NCI-H748 treated with DMSO at 0.1 percent for 48 hours (cell line): ENCODE data around the gene CGNL1.

ENCODE experiments used
- DNase-seq: peaks from one replicate; lab custom pipeline; 2025; lab: John Stamatoyannopoulos, UW

The CGNL1 gene

DNA sequence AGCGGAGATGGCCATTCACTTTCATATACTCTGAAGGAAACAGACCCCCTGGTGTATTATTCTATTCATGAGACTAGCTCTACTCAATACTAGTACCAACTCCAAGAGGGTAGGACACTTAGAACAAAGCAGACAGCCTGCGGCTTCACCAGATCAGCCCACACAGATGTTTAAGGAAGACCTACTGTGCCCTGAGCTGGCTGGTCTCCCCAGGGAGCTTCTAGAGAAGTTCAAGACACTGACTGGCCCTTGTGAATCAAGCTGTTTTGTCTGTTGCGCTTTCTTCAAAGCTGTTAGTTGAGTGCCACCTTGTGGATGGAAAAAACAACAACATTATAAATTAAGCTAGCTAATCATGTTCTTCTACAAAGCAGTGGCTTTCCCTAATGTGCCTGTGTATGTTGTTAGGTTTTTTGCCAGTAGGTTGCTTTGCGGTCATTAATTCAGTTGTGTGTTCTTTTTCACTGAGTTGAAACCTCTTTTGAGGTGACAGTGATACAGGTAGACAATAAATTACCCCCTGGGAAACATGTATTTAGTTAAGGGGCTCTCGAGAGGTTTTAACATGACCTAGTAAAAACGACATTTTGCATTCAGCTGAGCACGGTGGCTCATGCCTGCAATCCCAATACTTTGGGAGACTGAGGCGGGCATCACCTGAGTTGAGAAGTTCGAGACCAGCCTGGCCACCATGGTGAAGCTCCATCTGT is 151.2 kb downstream of the CGNL1 start:
- DNase-seq, result peak; percentile 65

DNA sequence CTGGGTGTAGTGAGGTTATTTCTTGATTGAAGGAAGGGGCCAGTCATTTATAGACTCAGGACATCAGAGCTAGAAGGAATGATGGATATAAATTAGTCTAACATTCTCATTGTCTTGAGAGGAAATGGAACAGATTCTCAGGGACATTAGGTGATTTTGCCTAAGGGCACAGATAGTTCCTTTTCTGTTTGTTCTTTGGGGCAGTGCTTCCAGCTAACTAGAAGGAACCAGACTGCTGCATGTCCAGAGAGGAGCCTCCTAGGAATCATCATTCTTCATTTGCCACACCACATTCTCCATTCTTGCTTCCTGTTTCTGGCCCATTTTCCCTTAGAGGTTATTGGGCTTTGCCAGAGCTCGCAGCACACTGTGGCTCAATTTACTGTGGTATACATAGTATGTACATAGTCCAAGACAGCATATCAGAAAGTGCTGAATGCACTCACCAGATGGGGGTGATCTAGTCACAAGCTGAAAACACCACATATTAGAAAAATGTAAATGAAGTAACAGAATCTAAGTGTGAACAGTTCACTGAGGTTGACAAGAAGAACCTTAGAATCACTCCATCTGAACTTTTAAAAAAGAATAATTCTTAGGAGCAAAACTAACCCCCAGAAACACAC is 152.7 kb downstream of the CGNL1 start:
- DNase-seq, result no peak

DNA sequence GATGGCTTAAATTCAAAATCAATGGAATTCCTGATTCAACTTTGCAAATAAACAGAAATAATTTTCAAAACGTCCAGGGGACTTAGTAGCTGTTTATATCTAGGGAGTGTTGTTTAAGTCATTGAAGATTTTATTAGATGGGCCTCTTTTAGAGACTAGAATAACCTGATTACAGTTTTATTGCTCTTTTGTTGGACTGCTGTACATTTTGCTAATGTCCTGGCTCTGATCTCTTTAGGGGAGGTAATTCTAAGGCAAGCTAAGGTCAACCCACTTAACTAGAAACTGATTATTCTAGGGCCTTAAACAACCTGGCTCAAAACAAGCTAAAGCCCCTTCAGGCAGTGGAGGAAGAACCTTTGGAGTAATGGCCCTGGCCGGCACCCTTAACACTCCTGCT is 153.4 kb downstream of the CGNL1 start:
- DNase-seq, result no peak

DNA sequence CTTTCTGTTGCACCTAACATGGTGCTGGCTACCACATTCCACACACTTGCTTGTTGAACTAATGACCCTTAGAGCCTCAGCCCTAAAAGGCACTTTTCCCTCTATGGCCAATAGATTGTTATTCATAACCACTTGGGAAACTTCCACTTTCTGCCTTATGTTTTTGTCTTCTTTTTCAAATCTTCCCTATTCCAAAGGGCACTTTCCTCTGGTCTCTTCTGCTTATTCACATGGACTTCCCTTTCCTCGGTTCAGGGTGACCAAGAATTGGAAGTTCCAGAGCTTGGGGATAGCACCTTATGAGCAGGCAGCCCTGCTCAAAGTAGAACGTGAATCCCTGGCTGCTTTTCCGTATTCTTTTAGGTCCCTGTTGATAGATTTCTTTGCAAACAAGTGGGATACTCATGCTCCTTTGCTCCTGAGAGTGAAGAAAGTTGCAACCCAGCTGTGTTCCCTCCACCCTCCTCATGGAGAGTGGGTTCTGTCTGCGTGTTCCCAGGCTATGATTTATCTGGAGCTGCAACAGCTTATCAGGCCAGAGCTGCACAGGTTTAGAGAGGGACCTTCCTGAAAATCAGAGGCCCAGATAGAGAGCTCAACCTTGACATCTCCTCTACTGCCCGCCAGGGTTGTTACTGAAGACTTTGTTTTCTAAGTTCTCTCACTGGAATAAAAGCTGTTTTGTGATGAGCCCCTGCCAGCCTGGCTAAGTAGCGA is 156.6 kb downstream of the CGNL1 start:
- no peak for DNase-seq

DNA sequence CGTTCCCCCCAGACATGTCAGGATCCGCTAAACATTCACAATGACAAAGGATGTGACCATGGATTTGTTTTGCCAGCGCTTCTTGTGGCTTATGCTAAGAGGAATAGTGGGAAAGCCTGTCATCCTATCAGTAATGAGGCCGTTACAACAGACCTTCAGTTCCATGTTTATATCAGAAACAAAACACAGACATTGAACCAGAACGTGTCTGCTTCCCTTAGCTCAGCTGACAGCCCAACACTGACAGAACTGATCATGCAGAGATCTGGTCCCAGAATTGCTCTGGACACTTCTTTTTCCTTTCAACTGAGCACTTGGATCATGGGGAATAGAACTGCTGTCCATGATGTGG is 157.1 kb downstream of the CGNL1 start:
- DNase-seq, result no peak

DNA sequence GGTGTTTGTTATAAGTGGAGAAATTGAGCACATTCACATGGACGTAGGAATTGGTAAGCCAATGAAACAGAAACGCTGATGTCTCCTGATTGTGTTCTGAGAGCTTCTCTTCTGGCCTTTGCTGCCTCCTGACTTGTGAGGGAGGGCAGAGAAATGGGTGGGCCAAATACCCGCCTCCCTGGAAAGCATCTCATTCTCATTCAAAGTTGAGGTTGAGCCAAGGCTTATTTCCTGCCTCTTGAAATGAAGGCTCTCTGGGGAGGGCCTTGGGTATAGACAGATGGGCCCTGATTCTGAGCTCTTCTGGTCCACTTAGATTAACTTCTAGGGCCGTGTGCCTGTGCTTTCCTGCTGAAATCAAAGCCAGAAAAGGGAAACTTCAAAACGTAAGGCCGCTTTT is 158.0 kb downstream of the CGNL1 start:
- DNase-seq, result no peak

DNA sequence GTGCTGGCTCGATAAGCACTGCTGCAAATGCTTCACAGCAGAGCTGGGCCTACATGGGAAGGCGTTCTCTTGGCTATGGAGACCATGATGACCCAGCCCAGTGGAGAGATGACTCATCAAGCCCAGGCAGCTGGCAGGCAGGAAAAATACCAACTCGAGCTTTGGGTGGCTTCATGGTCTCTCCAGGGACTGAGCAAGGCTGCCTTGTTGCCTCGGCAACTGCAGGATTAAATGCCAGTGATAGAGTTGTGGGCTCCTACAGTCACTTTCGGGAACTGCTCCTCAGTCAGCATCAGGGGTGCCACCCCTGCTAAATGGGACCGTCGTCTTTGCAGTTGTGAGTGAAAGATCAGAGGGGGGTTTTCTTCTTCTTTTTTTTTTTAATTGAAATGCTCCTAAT is 160.8 kb downstream of the CGNL1 start:
- DNase-seq, result no peak

DNA sequence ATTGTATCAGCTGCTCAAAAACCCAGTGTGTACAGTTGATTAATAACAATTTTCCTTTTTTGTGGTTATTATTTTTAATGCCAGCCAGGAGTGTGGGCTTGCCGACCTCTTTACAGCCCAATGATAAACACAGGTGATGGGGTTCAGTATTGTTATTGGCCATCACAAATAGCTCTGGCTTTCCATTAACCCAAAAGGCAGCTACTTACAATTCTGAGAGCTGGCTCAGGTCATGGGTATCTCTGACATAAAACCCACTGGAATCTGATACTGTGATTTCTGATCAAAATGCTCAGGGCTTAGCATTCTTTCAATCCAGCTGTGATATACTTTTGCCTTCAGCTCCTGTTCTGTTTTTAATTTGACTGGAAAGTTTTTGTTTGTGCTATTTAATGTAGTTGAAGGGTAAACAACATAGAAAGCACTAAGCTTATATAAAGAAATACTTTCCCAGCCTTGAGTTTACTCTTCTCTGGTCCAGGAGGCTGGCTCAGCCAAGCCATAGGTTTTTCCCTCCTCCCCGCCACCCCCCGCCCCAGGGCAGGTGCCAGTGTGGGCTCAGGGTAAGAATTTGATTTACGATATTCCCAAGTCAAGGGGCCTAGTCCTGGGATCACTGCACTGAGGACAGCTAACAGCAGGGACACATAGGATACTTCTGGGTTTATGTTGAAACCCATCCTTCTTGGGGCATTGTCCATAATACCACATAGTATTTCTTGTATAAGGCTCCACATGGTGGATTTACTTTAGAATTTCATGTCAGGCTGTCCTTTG is 161.4 kb downstream of the CGNL1 start:
- no peak for DNase-seq

DNA sequence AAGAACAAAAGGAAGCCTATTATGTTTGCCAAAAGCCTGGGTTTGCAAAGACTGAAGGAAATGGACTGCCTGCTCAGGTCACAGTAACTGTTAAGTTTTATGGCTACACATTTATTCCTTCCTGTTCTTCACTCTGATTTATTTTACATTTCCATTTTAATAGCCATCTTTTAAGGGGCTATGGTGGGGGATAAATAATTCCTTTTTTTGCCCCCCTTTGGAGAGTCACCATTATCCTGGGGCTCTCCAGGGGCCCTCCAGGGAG is 161.9 kb downstream of the CGNL1 start:
- no peak for DNase-seq

DNA sequence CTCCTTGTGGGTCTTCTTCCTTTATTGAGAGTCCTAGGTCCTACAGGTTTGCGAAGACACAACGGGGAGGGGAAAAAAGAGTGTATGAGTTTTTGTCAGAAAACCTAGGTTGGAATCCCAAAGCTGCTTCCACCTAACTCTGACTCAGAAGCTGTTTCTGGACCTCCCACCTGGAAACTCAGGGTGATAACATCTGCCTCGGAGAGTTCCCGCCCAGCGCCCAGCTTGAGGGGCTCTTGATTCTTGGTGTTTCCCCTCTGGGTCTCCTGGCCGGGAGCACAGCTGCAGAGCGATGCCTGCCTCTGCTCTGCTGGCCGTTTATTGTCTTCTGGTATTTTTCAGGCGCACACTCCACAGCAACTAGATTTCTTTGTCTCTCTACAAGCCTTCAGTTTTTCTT is 162.5 kb downstream of the CGNL1 start:
- DNase-seq, result no peak

DNA sequence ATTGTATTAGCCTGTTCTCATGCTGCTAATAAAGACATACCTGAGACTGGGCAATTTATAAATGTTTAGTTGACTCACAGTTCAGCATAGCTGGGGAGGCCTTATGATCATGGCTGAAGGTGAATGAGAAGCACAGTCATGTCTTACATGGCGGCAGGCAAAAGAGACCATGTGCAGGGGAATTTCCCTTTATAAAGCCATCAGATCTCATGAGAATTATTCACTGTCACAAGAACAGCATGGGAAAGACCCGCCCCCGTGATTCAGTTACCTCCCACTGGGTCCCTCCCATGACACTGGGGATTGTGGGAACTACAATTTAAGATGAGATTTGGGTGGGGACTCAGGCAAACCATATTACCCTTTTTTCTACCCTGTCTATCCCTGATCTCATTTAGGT is 163.9 kb downstream of the CGNL1 start:
- DNase-seq, result no peak

DNA sequence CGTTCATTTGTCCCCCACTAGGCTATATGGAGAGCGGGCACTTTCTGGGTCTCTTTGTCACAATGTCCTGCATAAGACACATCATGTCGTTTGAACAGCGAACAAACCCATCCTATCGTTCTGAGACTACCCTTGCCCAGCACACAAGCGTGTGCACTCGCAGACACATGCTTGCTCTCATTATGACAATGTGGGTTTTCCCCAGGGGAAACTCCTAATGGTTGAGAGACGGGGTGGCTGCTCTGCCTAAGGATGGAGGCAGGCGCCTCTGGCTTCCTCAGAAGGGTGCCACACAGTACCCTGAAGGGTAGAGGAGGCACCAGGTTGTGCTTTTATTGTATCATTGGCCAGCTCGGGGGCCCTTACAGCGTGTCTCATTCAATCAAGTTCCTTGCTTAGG is 164.4 kb downstream of the CGNL1 start:
- no peak for DNase-seq

DNA sequence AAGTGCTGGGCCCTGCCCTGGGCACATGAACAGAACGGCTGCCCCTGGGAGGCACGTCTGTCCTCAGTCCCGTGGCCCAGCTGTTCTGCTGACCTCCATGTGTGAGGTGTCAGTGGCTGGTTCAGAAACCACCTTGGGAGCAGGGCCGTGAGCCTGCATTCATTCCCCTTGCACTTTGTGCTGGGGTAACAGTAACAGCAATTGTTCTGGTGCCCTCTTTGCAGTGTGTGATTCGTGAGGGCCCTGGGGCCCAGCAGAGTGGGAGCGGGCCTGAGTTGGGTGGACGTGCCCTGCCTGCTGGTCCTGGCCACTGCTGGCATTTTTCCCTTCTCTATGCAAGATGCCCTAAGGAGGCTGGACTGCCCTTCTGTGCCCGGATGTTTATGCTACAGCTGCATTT is 165.0 kb downstream of the CGNL1 start:
- DNase-seq, result no peak

DNA sequence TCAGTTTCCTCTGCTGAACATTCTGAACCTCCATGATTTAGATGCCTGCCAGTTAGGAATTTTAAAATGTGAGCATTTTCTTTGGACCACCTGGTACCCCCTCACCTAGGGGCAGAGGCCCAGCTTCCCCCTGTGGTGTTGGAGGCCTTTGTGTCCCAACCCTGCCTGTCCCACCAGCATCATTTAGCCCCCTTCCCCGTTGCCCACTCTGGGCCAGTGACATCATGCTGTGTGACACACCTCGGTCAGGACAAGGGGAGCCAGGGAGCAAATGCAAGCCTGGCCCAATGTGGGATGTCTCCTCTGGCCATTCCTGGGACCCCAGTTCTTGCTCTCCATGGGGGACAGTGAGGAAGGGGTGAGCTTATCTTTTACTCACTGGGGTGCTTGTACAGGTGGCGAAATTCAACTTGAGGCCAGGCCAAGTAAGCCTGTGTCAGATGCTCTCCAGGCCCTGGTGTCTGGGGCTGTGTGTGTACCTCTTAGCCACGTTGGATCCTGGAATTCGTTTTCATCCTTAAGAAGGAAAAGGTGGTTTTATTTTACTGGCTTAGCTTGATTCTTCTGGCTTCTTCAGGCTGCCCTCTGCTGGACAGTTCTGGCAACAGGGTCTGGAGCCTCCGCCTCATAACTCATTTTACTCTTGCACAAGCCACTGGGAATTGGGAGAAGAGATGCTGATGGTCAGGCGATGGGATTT is 165.7 kb downstream of the CGNL1 start:
- DNase-seq, result no peak

DNA sequence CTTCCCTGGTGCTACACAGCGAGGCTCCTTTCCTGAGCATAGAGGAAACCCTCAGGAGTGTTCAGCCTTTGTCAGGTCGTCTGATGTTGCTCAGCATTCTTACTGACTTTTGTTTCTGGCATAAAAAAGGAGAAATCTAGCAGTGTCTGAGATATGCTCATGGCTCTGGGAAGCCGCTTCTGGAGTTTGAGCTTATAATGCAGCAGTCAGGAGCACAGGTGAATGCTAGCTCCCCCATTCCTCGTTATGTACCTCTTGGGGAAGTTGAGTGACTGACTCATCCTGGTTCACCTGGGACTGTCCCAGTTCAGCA is 166.2 kb downstream of the CGNL1 start:
- DNase-seq, result no peak

DNA sequence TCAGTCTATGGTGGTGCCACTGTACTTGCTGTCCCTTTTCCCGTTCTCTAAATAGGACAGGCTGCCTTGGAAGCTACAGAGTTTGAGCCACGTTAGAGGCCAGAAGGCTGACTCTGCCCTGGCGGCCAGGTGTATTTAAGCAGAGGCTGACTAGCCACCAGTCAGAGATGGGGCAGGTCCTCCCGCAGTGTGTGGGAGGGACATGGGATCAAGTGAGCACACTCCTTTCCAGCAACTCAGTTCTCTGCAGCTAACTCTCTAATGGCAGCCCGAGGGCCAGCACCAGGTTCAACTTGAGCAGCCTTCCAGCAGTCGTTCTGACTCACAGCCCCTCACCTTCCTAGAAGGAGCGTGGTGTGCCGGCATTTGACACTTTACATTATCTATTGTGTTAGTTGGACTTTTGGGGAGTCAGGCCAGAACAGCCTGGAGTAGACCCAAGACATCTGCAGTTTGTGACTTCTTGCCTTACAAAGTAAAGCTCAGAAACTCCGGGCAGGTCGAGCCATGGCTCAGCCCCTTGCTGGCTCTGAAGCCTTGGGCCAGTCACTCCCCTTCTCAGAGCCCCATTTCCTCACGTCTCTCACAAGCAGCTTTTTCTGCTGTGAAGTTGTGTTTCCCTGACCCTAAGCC is 168.7 kb downstream of the CGNL1 start:
- no peak for DNase-seq

DNA sequence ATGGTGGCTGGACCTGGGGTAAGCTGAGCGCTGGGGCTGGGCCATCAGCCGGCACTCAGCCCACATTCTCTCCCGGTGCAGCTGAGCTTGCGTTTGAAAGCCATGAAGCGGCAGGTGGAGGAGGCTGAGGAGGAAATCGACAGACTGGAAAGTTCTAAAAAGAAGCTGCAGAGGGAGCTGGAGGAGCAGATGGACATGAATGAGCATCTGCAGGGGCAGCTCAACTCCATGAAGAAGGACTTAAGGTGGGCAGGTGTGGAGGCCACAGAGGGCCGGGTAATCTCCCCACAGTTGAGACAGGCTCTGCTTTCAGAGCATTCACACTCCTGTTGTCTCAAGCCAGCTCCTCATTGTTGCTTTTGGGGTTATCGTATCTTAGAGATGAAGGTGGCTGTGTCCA is 169.7 kb downstream of the CGNL1 start:
- no peak for DNase-seq

DNA sequence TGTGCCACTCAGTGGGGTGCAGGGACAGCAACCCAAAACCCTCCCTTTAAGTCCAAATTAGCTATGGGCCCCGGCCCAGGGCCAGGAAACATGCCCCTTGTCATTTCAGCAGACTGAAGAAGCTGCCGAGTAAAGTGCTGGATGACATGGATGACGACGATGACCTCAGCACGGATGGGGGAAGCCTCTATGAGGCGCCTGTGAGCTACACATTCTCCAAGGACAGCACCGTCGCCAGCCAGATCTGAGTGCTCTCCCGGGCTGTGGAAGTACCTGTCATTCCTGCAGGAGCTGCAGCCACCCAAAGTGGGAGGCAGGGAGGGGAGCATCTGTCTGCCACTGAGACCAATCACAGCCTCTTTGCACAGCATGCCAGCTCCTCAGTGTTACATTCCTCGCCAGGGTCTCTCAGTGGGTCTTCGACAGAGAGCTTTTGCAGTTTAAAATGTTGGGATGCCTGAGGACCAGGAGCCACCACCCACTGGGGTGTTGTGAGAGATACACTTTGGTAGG is 171.0 kb downstream of the CGNL1 start:
- DNase-seq, result no peak

DNA sequence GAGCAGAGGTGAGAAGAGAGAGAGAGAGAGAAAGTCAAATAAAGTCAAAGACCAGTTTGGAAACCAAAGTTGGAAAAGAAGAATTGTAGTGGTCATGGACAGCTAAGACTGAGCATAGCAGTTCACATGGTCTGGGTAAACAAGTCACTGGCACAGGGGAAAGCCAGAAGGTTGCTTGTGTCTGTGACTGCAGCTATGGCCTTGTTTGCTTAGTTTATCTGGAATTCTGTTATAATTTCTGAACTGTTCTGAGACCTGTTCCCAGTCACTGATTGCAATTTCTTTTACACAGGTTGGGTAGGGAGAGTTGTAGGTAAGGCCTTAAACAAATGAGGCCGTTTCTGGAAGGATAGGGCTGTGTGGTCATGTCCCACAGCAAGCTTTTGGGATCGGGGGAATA is 172.0 kb downstream of the CGNL1 start:
- DNase-seq, result no peak

DNA sequence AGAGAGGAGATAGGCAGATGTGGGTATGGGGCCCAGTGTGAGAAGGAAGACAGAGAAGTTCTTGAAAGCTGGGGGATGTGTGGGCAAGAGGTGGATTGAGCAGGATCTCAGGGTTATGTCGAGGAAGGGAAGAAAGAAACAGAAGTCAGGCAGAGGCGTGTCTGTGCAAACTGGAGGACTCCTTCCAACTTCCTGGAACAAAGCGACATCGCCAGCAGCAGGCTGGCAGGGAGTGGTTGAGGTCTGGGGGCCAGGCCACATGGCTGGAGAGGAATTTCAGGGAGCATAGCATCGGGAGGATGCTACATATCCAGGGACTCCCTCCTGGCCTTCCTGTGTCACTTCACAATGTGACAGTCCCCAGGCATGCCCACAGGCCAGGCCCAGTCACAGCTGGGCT is 172.5 kb downstream of the CGNL1 start:
- DNase-seq, result no peak

DNA sequence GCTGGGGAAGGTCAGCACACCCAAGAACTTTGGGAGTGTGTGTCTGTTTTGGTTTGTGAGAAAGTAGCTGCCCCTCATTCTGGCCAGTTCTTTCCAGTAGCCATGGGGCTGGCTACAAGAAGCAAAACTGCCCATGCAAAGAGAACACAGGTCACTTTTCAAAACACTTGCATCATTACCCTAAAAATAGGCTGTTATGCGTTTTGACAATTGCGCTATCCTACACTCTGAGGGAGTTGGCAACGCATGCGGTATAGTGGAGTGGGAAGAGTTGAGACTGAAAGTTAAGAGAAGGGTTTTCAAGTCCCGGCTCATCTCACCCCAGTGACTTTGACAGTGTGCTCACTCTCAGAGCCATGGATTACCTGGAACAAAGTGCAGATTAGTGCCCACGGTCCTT is 173.6 kb downstream of the CGNL1 start:
- DNase-seq, result no peak

DNA sequence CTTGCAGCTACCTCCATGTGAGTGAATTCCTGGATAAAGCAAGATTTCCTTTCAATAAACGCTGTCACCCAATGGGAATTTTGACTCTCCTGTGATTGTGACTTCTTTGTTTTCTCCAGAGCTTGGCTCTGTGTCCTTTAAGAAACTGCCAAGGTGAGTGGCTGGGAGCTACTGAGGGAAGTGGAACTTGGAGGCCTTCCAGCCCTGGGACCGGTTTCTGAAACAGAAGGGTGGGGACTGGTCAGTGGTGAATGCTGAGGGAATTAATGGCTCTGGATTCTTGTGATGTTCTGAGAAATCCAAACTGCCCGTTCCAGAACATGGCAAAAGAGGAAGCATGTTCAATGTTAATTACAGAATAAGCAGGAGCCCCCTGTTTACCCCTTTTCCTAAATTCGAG is 174.3 kb downstream of the CGNL1 start:
- DNase-seq, result no peak
